ENCODE measurements around the gene NDFIP2.

GRCh38 chr13:79591493-79591892 lies 110.5 kb downstream of the NDFIP2 start:
- TF ChIP-seq POLR2AphosphoS5 (IDR thresholded peaks at IDR 0.05; ENCODE audit: low read depth) (no peak), REST (IDR thresholded peaks at IDR 0.05; ENCODE audit: insufficient replicate concordance, low read depth) (no peak), CTCF (IDR thresholded peaks at IDR 0.05; ENCODE audit: insufficient read depth, low read length) (no peak), GABPA (IDR thresholded peaks at IDR 0.05; ENCODE audit: low read depth) (no peak), SPI1 (IDR thresholded peaks at IDR 0.05; ENCODE audit: borderline replicate concordance, low read depth) (no peak)

All from HL-60 (cell line).